Measurements from ENCODE around the gene OPTC. TPM values are rescaled to one million over a fixed set of nuclear protein-coding genes. Genes with fewer than 3 reads are reported as not detected.

OPTC gene
- total and polyA plus RNA-seq, 2 of the 8 experiments (the other 6 are each of a cell fraction or from before 2014, with no cell fraction given) = 1.1 to 4.0 TPM

- 100% methylated on average over 1 of the region's 1 CpG; no CpG with 5 or more reads in 1 of the 2 experiments for WGBS, 2 experiments (ENCODE audit: extremely low coverage in 1 of 2, insufficient coverage in 1 of 2, insufficient read length in 1 of 2, insufficient replicate concordance in 2 of 2, low coverage in 1 of 2, low lambda C conversion rate in 2 of 2, missing lambda C conversion rate in 1 of 2)
- Histone ChIP-seq H3K79me1 (ENCODE audit: low read depth, low read length) (no peaks in the 10 kb centered on the region), H3K27me3 (replicated peaks in 1 of 4; ENCODE audit: control insufficient read depth in 3 of 4, extremely low read depth in 1 of 4, insufficient read depth in 3 of 4, low read length in 3 of 4) (no peaks in the 10 kb centered on the region), H3K79me2 (ENCODE audit: control insufficient read depth in 1 of 2, insufficient read depth in 2 of 2, low read length in 2 of 2) (no peaks in the 10 kb centered on the region), H3K27ac (ENCODE audit: low read depth, low read length) (no peak overlapping the region), H3K4me3 (ENCODE audit: extremely low read depth in 1 of 4, insufficient read depth in 2 of 4, low read depth in 3 of 4, low read length in 4 of 4) (no peak overlapping the region), H2BK5ac (ENCODE audit: low read depth, low read length) (no peak overlapping the region), H3K4me2 (ENCODE audit: insufficient read depth in 1 of 2, low read depth in 2 of 2, low read length in 2 of 2) (no peak overlapping the region), H3K4me1 (replicated peaks in 1 of 4; ENCODE audit: control insufficient read depth in 3 of 4, insufficient read depth in 4 of 4, low read length in 3 of 4) (peaks cover 0 to 2% (median 1%) of the 10 kb centered on the region in 4 experiments; a peak in 3 of 7 replicates), H2BK120ac (replicated peaks; ENCODE audit: low read depth, low read length) (no peak overlapping the region), H4K8ac (ENCODE audit: extremely low read depth, insufficient read depth, low read length) (no peak overlapping the region), H4K91ac (replicated peaks; ENCODE audit: insufficient read length, low read length) (no peak overlapping the region), H3K56ac (replicated peaks; ENCODE audit: insufficient read length, low read depth, low read length) (no peak overlapping the region), H3K4ac (replicated peaks; ENCODE audit: insufficient read length, low read depth, low read length) (no peak overlapping the region), H4K5ac (ENCODE audit: insufficient read length, low read depth, low read length) (no peak overlapping the region), H3K18ac (ENCODE audit: extremely low read depth, low read length) (no peak overlapping the region), H2BK12ac (ENCODE audit: low read depth, low read length) (no peak overlapping the region), H3K9me3 (ENCODE audit: insufficient read depth in 2 of 2, low read depth in 1 of 2, low read length in 1 of 2) (no peaks in the 10 kb centered on the region), H2AK5ac (ENCODE audit: low read depth, low read length) (no peak overlapping the region), H3K23ac (ENCODE audit: insufficient read length) (no peak overlapping the region), H3K9ac (replicated peaks in 1 of 4; ENCODE audit: extremely low read depth in 1 of 4, low read depth in 3 of 4, low read length in 3 of 4) (no peak overlapping the region), H2AFZ (ENCODE audit: low read length) (no peak overlapping the region), H3K14ac (ENCODE audit: insufficient read length) (no peak overlapping the region), H3K23me2 (ENCODE audit: low read depth, low read length) (peaks cover 3% of the 10 kb centered on the region; the same call in 1 of the 2 replicates), H3K36me3 (ENCODE audit: control insufficient read depth in 2 of 4, insufficient read depth in 4 of 4, low read length in 3 of 4) (no peaks in the 10 kb centered on the region), H4K20me1 (replicated peaks in 1 of 2; ENCODE audit: control insufficient read depth in 1 of 2, insufficient read depth in 2 of 2, low read length in 2 of 2) (no peaks in the 10 kb centered on the region), H2BK15ac (ENCODE audit: low read length) (no peak overlapping the region), H2BK20ac (ENCODE audit: low read length) (no peak overlapping the region)
- ChIA-PET POLR2A (ENCODE audit: partially characterized antibody) (no interaction called here), CTCF (ENCODE audit: partially characterized antibody) (no interaction called here)
- DNase-seq (ENCODE audit: low read depth in 1 of 2, low spot score in 2 of 2) = no peak
- FAIRE-seq = no peak
- TF ChIP-seq TAF7 (optimal IDR thresholded peaks at IDR 0.05; ENCODE audit: borderline replicate concordance, low read depth, low read length) (no peak), SIN3A (conservative IDR thresholded peaks at IDR 0.05 in 1 of 2, IDR thresholded peaks at IDR 0.05 in 1 of 2; ENCODE audit: low read depth in 1 of 2, low read length in 2 of 2) (no peak), MAX (IDR thresholded peaks at IDR 0.05) (no peak), JUND (IDR thresholded peaks at IDR 0.05; ENCODE audit: low read length) (no peak), POLR2A (IDR thresholded peaks at IDR 0.05; ENCODE audit: control extremely low read depth in 1 of 2, low read depth in 2 of 2, low read length in 2 of 2) (no peak), NRF1 (IDR thresholded peaks at IDR 0.05; ENCODE audit: low read depth, low read length) (no peak), TEAD4 (IDR thresholded peaks at IDR 0.05; ENCODE audit: low read depth, low read length) (no peak), SP2 (IDR thresholded peaks at IDR 0.05; ENCODE audit: low read length) (no peak), SP1 (IDR thresholded peaks at IDR 0.05; ENCODE audit: low read depth, low read length) (no peak), SAP30 (IDR thresholded peaks at IDR 0.05; ENCODE audit: insufficient read depth, insufficient replicate concordance, low read length) (no peak), ATF2 (IDR thresholded peaks at IDR 0.05; ENCODE audit: low read length) (no peak), TAF1 (IDR thresholded peaks at IDR 0.05; ENCODE audit: low read depth, low read length) (no peak), ZNF274 (IDR thresholded peaks at IDR 0.05; ENCODE audit: borderline replicate concordance, extremely low read depth, low read length) (no peak)
Observed at GRCh38 chr1:203500279-203500678, 6.3 kb downstream of the OPTC start.
